NCI-H82 treated with DMSO at 0.1 percent for 48 hours (cell line): ENCODE measurements around the gene DAB2IP.

Experiments used
- DNase-seq: peaks from one replicate; lab custom pipeline; 2025; ENCODE audit not compliant: unreplicated experiment; lab: John Stamatoyannopoulos, UW

Gene DAB2IP

DNA sequence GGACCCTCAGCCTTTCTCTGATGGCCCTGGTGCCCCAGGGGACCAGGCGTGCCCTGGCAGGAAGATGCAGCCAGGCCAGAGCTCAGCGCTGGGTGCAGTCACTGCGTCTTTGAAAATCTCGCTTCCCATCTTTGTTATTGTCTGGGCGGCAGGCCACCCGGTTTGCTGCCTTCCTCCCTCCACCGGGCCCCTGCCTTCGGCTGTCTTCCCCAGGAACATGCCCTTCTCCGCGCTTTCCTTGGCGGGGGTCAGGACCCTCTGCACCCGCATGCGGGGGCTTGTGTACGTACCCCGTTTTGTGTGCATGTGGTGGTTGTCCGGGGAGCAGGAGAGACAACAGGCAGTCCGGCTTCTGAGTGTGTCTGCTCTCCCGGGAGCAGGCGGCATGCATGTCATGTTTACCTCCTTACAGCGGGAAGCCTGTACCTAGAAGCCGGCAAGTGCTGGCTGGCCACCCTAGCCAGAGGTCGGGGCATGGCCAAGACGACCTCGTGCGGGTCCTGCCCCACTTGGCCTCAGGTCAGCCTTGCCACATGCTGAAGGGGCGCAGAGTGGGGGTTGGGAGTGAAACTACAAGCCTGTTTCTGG lies 49.5 kb downstream of the DAB2IP start:
- DNase-seq = no peak

- no peak for DNase-seq
Measured at GRCh38 chr9:121701736-121702261, 50.4 kb downstream of the DAB2IP start.

- no peak for DNase-seq
Measured at GRCh38 chr9:121703014-121703734, 51.7 kb downstream of the DAB2IP start.

DNA sequence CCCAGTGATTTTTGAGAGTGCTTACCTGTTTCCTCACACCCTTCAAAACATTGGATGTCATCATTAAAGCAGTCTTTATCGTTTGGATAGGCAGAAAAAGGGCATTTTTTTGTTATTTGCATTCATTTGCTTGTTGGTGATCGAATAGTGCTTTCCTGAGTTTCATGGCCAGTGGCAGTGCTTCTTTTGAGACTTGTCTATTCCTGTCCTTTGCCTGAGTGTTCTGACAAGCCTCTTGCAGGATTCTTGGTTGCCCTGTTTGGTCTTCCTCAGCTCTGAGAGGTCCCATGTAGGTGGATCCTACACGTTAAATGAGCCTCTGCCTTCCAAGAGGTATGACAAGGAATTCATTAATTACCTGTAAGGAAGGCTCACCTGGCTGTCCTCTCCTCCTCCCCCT lies 52.8 kb downstream of the DAB2IP start:
- no peak for DNase-seq

DNA sequence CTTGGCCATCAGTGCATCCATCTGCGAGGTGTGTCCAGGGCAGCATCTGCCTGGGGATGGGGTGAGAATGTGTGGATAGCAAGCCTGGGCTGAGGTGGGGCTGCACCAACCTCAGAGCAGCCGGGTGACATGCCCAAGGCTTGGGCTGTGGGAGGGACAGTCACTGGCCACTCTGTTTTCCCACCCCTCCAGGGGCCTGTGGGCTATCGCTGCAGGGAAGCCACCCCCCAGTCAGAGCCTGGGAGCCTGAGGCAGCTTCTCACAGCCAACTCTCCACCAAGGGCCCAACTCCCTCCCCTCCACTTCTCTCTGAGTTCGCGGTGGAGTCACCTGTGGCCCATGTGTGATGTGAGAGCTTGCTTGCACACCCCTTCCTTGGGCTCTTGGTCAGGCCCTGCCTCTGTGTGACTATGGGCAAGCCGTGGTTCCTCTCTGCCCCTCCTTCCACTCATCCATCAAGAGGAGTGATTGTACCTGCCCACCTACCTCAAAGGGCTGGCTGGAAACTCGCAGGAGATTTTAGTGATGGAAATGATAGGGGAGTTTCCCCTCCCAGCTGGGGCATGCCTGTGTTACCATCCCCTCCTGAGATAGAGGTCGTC lies 54.8 kb downstream of the DAB2IP start:
- DNase-seq = no peak

- DNase-seq = no peak
Measured at GRCh38 chr9:121707477-121708424, 56.3 kb downstream of the DAB2IP start.

DNA sequence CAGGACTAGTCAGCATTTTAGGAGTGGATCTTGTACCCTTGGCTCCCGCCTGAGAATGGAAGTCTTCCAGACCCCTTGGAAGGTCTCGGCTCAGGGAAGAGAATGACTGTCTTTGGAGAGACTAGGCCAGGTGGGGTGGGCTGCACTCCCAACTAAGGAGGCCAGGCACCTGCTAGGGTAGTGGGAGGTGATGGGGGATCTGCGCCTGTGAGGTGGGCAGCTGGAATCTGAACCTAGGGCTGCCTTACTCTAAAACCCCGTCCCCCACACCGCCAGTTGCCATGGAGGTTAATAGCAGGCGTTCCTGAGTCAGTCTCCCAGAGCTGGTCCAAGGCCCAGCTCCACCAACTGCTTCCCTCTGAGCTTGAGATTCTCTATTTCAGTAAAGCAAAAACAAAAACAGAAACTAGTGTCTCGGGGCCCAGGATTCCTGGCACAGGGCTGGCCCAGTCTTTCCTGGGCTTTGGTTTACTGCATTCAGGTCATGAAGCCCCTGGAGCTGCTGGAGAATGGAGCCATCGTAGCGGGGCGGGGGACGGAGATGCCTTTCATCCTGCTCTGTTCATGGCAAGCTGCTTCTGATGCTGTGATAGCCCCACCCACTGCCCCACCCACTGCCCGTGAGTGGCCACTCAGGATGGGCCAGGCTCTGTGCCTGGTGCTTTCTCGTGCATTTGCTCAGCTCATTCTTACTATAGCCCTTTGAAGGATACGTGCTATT lies 57.5 kb downstream of the DAB2IP start:
- no peak for DNase-seq

DNA sequence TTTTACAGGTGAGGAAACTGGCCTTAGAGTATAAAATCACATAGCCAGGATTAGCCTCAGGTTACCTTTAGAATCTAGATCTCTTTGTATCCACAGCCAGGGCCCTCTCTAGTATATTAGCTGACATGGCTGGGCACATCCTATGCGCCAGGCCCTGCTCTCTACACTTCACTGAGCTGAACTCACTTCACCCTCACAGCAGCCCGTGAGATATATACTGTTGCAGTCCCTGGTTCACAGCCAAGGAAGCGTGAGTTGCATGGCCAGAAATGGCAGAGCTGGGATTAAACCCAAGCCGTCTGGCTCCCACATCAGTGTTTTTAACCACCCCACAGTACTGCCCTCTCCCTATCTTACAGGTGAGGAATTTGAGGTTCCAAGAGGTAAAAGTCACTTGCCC lies 58.4 kb downstream of the DAB2IP start:
- DNase-seq = no peak

DNA sequence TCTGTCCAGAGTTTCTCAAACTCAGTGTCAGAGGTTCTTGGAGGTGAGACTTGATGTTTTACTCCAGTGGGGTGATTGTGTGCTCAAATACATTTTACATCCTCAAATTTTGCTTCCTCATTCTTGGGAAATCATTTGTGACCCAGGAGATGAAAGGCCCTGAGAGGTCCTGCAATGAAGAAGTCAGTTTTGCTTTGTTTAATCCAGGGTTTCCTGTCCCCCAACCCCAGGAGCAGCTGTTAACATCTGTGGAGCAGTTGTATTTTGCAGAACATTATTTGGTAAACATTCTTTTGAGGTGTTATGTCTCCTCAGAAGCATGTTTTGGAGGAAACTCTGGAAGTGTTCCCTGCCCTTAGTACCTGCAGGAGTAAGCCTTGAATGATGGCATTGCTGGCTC lies 59.8 kb downstream of the DAB2IP start:
- no peak for DNase-seq

- DNase-seq = no peak
Measured at GRCh38 chr9:121711797-121712196, 60.4 kb downstream of the DAB2IP start.

DNA sequence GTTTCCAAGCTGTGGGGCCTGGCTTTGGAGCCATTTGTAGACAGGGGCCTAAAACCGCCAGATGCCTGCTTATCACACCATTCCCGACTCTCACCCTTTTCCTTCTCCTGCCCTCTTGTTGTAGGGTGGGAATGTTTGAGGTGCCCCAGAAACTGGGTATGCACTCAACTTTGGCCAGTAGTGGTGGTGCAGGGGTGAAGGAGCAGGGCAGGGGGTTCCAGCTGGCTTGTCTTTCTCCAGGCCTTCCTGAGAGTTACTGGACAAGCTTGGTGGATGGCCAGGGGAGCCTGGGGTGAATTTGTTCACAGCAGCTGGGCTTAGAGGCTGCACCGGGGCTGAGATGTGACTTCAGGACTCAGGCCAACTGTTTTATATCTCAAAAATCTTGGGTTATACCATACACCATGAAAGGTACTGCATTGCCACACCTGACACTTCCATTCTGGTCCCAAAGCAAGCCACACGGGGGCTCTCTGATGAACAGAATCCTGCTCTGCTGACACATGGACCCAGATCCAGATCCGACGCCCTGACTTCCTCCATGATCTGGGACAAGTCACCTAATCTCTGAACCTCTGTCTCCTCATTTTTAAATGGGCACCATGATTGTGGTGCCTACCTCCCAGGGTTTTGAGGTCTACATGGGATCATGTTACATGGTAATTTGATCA lies 62.1 kb downstream of the DAB2IP start:
- no peak for DNase-seq

GRCh38 chr9:121714075-121714705 lies 62.8 kb downstream of the DAB2IP start:
- no peak for DNase-seq

DNA sequence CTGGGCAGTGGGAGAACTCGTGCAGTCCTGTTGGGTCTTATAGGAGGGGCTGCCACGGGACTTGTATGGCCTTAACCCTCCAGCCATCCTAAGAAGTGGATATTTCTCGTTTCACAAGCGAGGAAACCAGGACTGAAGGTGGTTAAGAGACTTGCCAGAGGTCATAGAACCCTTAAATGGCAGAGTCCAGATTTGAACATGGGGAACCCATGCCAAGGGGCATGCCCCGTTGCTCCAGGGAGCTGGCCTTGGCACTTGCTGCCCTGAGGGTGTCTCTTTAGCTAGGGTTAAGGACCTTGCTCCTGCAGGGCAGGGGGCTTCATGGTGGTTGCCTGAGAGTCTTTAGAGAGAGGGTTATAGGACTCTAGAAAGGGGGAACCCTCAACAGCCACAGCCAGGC lies 63.4 kb downstream of the DAB2IP start:
- no peak for DNase-seq

GRCh38 chr9:121717141-121717991 lies 65.9 kb downstream of the DAB2IP start:
- DNase-seq = no peak

DNA sequence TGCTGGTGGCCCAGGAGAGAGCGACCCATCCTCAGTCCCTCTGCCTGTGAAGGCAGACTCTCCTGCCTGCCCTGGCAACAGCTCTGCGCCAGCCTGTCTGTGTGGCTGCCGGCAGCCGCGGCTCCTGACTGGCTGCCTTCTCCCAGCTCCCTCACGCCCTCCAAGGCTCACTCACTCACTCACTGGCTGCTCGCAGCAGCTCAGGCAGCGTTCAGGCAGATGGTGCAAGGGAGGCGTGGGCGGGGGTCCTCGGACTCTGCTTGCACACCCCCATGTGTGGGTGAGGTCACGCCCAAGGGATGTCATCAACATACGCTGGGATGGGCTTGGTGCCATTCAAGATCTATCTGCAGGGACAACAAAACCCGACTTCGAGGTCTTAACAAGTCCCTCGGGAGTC lies 66.7 kb downstream of the DAB2IP start:
- DNase-seq = peak; percentile 32

- DNase-seq = no peak
Measured at GRCh38 chr9:121718501-121718900, 67.1 kb downstream of the DAB2IP start.

GRCh38 chr9:121720311-121721057 lies 69.0 kb downstream of the DAB2IP start:
- no peak for DNase-seq

- DNase-seq = no peak
Measured at GRCh38 chr9:121721058-121721350, 69.6 kb downstream of the DAB2IP start.
